Measurements from ENCODE around the gene MANSC1.

Gene MANSC1

DNA sequence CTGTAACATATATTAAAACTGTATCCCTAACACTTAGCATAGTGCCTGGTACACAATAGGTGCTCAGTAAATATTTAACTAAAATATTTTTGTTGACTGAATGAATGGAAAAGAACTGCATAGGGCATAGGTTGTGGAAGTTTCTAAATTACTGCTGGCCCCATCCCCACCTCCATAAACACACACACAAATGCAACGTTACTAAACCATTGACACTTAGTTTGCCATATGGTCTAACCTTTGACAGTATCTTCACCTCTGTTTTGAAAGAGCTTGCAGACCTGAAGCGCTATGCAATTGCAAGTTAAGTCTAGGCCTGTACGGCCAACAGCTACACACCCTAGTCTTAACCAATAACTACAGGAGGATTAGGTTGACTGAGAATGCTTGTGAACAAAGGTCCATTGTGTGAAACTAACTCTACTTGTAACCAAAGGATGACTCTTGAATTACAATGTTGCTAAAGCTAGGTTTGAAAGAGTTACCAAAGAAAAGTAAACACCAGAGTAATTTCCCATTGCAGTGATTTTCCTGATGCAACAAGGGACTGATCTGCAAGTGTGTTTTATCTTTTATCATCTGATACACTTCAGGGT lies 924 bp upstream of the MANSC1 start:
- H3K36me3 ChIP-seq (ENCODE audit: control insufficient read depth, insufficient read depth, low read length), result no peaks in the 10 kb centered on the region
- H3K27me3 ChIP-seq (ENCODE audit: control insufficient read depth, insufficient read depth, low read length, poor library complexity, severe bottlenecking), result peaks cover 18% of the 10 kb centered on the region
- H3K4me3 ChIP-seq (ENCODE audit: insufficient read depth, low read depth, low read length), result no peak overlapping the region
- no peaks in the 10 kb centered on the region for H3K9me3 ChIP-seq (ENCODE audit: control insufficient read depth, low read length)
- H3K4me1 ChIP-seq (ENCODE audit: control insufficient read depth, insufficient read depth, low read length), result no peaks in the 10 kb centered on the region
- 69 to 82% methylated on average over 3 of the region's 3 CpGs for WGBS, 2 experiments
- no peak overlapping the region for H3K27ac ChIP-seq (ENCODE audit: insufficient read depth, low read depth, low read length, poor library complexity, severe bottlenecking)

DNA sequence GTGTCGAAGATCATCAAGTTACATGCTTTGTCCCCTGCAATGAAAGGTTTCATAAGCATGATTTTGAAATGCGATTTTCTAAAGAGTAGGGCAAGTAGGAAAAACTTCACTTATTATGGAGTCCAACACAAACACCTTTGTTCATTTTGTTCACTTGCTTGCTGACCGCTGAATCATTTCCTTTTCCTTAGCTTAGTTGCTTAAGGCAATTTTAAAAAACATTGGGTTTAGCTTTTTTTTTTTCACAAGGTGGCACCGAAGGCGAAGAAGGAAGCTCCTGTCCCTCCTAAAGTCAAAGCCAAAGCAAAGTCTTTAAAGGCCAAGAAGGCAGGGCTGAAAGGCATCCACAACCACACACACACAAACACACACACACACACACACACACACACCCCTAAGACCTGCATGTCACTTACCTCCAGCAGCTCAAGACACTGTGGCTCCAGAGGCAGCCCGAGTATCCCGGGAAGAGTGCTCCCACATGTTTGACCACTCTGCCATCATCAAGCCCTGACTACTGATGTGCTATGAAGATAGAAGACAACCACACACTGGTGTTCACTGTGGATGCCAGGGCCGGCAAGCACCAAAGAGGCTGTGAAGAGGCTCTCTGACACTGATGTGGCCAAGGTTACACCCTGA lies 11.4 kb downstream of the MANSC1 start:
- WGBS, 2 experiments, result 89 to 94% methylated on average over 8 of the region's 8 CpGs
- Histone ChIP-seq H3K27ac (ENCODE audit: insufficient read depth, low read depth, low read length, poor library complexity, severe bottlenecking) (no peak overlapping the region), H3K4me1 (ENCODE audit: control insufficient read depth, insufficient read depth, low read length) (no peaks in the 10 kb centered on the region), H3K27me3 (ENCODE audit: control insufficient read depth, insufficient read depth, low read length, poor library complexity, severe bottlenecking) (no peaks in the 10 kb centered on the region), H3K4me3 (ENCODE audit: insufficient read depth, low read depth, low read length) (no peak overlapping the region), H3K36me3 (ENCODE audit: control insufficient read depth, insufficient read depth, low read length) (no peaks in the 10 kb centered on the region), H3K9me3 (ENCODE audit: control insufficient read depth, low read length) (no peaks in the 10 kb centered on the region)

- Histone ChIP-seq H3K36me3 (ENCODE audit: control insufficient read depth, insufficient read depth, low read length) (no peaks in the 10 kb centered on the region), H3K4me1 (ENCODE audit: control insufficient read depth, insufficient read depth, low read length) (peaks cover 7% of the 10 kb centered on the region), H3K9me3 (ENCODE audit: control insufficient read depth, low read length) (no peaks in the 10 kb centered on the region), H3K27ac (ENCODE audit: insufficient read depth, low read depth, low read length, poor library complexity, severe bottlenecking) (no peak overlapping the region), H3K4me3 (ENCODE audit: insufficient read depth, low read depth, low read length) (no peak overlapping the region), H3K27me3 (ENCODE audit: control insufficient read depth, insufficient read depth, low read length, poor library complexity, severe bottlenecking) (no peaks in the 10 kb centered on the region)
- WGBS, 2 experiments, result 89 to 96% methylated on average over 1 of the region's 1 CpG
These were observed 13.5 kb downstream of the MANSC1 start for GRCh38 chr12:12336511-12336910.

DNA sequence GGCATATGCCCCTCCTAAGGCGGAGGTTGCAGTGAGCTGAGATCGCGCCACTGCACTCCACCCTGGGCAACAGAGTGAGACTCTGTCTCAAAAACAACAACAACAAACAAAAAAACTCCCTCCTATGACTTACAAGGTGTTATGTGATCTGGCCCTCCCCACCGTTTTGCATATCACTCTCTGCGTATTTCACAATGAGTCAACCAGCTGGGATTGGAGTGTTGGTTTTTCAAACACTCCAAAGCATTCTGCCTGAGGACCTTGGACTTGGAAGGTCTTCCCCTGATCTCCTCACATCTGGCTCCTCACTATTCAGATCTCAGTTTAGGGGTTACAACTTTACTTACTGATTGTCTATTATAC lies 14.0 kb downstream of the MANSC1 start:
- 83 to 93% methylated on average over 5 of the region's 5 CpGs for WGBS, 2 experiments
- H3K27ac ChIP-seq (ENCODE audit: insufficient read depth, low read depth, low read length, poor library complexity, severe bottlenecking), result no peak overlapping the region
- no peaks in the 10 kb centered on the region for H3K27me3 ChIP-seq (ENCODE audit: control insufficient read depth, insufficient read depth, low read length, poor library complexity, severe bottlenecking)
- H3K9me3 ChIP-seq (ENCODE audit: control insufficient read depth, low read length), result no peaks in the 10 kb centered on the region
- H3K4me1 ChIP-seq (ENCODE audit: control insufficient read depth, insufficient read depth, low read length), result peaks cover 8% of the 10 kb centered on the region
- no peak overlapping the region for H3K4me3 ChIP-seq (ENCODE audit: insufficient read depth, low read depth, low read length)
- no peaks in the 10 kb centered on the region for H3K36me3 ChIP-seq (ENCODE audit: control insufficient read depth, insufficient read depth, low read length)

- Histone ChIP-seq H3K36me3 (ENCODE audit: control insufficient read depth, insufficient read depth, low read length) (no peaks in the 10 kb centered on the region), H3K9me3 (ENCODE audit: control insufficient read depth, low read length) (no peaks in the 10 kb centered on the region), H3K4me1 (ENCODE audit: control insufficient read depth, insufficient read depth, low read length) (peaks cover 8% of the 10 kb centered on the region), H3K4me3 (ENCODE audit: insufficient read depth, low read depth, low read length) (no peak overlapping the region), H3K27ac (ENCODE audit: insufficient read depth, low read depth, low read length, poor library complexity, severe bottlenecking) (no peak overlapping the region), H3K27me3 (ENCODE audit: control insufficient read depth, insufficient read depth, low read length, poor library complexity, severe bottlenecking) (no peaks in the 10 kb centered on the region)
- WGBS, 2 experiments, result 41 to 42% methylated on average over 10 of the region's 10 CpGs
These were observed 15.5 kb downstream of the MANSC1 start for GRCh38 chr12:12334367-12335040.

DNA sequence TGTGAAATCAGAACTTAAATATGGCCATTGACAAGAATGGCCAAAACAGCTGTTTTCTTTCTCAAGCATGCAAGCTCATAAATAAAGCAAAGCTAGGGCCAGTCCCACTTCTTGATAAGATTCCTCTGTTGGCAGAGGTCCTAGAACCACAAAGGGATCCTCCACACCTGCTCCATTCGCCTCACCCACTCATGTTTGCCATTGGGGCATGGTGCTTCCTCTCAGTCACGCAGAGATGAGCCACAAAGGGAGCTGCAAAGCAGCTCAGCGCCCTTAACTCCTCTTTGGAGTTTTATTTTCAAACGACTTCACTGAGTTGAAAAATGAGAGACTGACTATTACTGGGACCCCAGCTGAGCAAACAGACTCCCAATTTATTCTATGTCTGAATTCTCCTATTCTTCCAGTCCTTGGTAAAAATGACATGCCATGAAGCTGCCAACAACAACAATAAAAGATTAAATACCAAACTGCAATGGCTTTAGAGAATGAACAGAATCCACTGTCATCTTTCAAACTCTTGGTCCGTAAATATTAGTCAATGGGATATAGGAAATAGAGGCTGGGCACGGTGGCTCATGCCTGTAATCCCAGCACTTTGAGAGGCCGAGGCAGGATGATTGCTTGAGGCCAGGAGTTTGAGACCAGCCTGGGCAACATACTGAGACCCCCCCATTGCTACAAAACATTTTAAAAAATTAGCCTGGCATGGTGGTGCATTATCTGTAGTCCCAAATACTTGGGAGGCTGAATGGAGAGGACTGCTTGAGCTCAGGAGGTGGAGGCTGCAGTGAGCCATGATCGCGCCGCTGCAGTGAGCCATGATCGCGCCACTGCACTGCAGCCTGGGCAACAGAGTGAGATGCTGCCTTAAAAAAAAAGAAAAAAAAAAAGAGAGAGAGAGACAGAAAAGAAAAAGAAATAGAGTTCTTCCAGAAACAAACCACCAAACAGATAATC lies 16.4 kb downstream of the MANSC1 start:
- 91% methylated on average over 12 of the region's 12 CpGs for WGBS, 2 experiments
- H3K27me3 ChIP-seq (ENCODE audit: control insufficient read depth, insufficient read depth, low read length, poor library complexity, severe bottlenecking), result no peaks in the 10 kb centered on the region
- H3K9me3 ChIP-seq (ENCODE audit: control insufficient read depth, low read length), result no peaks in the 10 kb centered on the region
- no peak overlapping the region for H3K4me3 ChIP-seq (ENCODE audit: insufficient read depth, low read depth, low read length)
- H3K4me1 ChIP-seq (ENCODE audit: control insufficient read depth, insufficient read depth, low read length), result peaks cover 8% of the 10 kb centered on the region
- H3K36me3 ChIP-seq (ENCODE audit: control insufficient read depth, insufficient read depth, low read length), result no peaks in the 10 kb centered on the region
- no peak overlapping the region for H3K27ac ChIP-seq (ENCODE audit: insufficient read depth, low read depth, low read length, poor library complexity, severe bottlenecking)

GRCh38 chr12:12331896-12332295 lies 18.1 kb downstream of the MANSC1 start:
- Histone ChIP-seq H3K27ac (ENCODE audit: insufficient read depth, low read depth, low read length, poor library complexity, severe bottlenecking) (no peak overlapping the region), H3K36me3 (ENCODE audit: control insufficient read depth, insufficient read depth, low read length) (no peaks in the 10 kb centered on the region), H3K9me3 (ENCODE audit: control insufficient read depth, low read length) (no peaks in the 10 kb centered on the region), H3K4me3 (ENCODE audit: insufficient read depth, low read depth, low read length) (no peak overlapping the region), H3K27me3 (ENCODE audit: control insufficient read depth, insufficient read depth, low read length, poor library complexity, severe bottlenecking) (no peaks in the 10 kb centered on the region), H3K4me1 (ENCODE audit: control insufficient read depth, insufficient read depth, low read length) (peaks cover 8% of the 10 kb centered on the region)
- WGBS, 2 experiments, result 77 to 93% methylated on average over 1 of the region's 1 CpG

- 60 to 62% methylated on average over 7 of the region's 7 CpGs for WGBS, 2 experiments
- Histone ChIP-seq H3K9me3 (ENCODE audit: control insufficient read depth, low read length) (no peaks in the 10 kb centered on the region), H3K4me1 (ENCODE audit: control insufficient read depth, insufficient read depth, low read length) (peaks cover 8% of the 10 kb centered on the region), H3K36me3 (ENCODE audit: control insufficient read depth, insufficient read depth, low read length) (no peaks in the 10 kb centered on the region), H3K4me3 (ENCODE audit: insufficient read depth, low read depth, low read length) (no peak overlapping the region), H3K27ac (ENCODE audit: insufficient read depth, low read depth, low read length, poor library complexity, severe bottlenecking) (no peak overlapping the region), H3K27me3 (ENCODE audit: control insufficient read depth, insufficient read depth, low read length, poor library complexity, severe bottlenecking) (no peaks in the 10 kb centered on the region)
These were observed 18.7 kb downstream of the MANSC1 start for GRCh38 chr12:12331244-12331771.

GRCh38 chr12:12327802-12328201 lies 22.2 kb downstream of the MANSC1 start:
- H3K9me3 ChIP-seq (ENCODE audit: control insufficient read depth, low read length), result no peaks in the 10 kb centered on the region
- no peaks in the 10 kb centered on the region for H3K36me3 ChIP-seq (ENCODE audit: control insufficient read depth, insufficient read depth, low read length)
- no peaks in the 10 kb centered on the region for H3K27me3 ChIP-seq (ENCODE audit: control insufficient read depth, insufficient read depth, low read length, poor library complexity, severe bottlenecking)
- WGBS, 2 experiments, result 0% methylated on average over 1 of the region's 1 CpG
- H3K4me1 ChIP-seq (ENCODE audit: control insufficient read depth, insufficient read depth, low read length), result peaks cover 8% of the 10 kb centered on the region
- no peak overlapping the region for H3K27ac ChIP-seq (ENCODE audit: insufficient read depth, low read depth, low read length, poor library complexity, severe bottlenecking)
- H3K4me3 ChIP-seq (ENCODE audit: insufficient read depth, low read depth, low read length), result no peak overlapping the region

Measured in ectodermal cell (in vitro differentiated cells).